ENCODE measurements around the gene BBS9. TPM values are rescaled to one million over a fixed set of nuclear protein-coding genes. Genes with fewer than 3 reads are reported as not detected.

Gene BBS9
- 21.1 TPM for total RNA-seq (ENCODE audit: unreplicated experiment)
- long read RNA-seq, partial matches to known transcripts, result 1 of 4 reads
- long read RNA-seq, other reads (novel, unspliced or antisense), result 3 of 4 reads

DNA sequence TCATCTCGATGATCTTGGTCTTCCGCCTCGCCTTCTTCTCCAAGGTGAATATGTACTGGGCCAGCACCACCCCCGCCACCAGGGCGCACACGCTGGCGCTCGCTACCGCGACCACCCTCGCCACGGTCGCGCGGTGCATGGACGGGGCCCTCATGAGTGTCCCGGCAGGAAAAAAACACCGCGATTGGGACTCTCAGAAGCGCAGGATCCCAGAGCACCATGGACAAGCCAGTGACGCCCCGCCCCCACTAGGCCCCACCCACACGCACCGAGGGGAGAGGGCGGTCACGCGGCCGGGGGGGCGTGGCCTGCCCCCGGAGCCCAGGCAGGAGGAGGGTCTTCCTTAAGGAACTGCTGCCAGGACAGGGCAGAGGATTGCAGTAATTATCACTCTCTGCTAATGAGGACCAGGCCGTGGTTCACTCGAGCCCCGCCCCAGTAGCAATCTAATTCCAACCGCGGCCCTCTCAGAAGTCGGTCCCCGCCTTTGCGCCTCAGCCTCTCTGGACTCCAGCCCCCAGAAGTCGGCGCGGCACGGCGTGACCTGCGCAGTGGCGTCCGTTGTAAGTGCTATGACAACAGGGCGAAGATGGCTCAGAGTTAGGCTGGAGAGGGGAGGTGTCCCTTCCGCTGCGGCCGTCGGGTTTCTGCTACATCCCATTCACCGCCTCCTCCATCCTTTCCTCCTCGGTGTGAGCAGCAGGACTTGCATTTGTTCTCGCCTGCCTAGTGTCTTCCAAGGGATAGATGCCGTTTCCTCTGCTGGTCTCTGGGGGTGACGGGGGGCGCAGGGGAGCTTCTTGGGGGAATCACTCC, at the start of gene BBS9:
TSS of gene BBS9 (plus strand) at position 575 of the 816 bp plus-strand sequence. CDS start 16,689 bp downstream, outside the sequence.
- peak within 1 kb of the TSS; percentile 60 for H3K27ac Mint-ChIP-seq (ENCODE audit: unreplicated experiment)
- peak; percentile 97 for DNase-seq
- no peaks in the 10 kb centered on the region for H3K9me3 Mint-ChIP-seq (ENCODE audit: unreplicated experiment)
- no peaks in the 10 kb centered on the region for H3K36me3 Mint-ChIP-seq (ENCODE audit: unreplicated experiment)
- TF ChIP-seq, protein P1, sequence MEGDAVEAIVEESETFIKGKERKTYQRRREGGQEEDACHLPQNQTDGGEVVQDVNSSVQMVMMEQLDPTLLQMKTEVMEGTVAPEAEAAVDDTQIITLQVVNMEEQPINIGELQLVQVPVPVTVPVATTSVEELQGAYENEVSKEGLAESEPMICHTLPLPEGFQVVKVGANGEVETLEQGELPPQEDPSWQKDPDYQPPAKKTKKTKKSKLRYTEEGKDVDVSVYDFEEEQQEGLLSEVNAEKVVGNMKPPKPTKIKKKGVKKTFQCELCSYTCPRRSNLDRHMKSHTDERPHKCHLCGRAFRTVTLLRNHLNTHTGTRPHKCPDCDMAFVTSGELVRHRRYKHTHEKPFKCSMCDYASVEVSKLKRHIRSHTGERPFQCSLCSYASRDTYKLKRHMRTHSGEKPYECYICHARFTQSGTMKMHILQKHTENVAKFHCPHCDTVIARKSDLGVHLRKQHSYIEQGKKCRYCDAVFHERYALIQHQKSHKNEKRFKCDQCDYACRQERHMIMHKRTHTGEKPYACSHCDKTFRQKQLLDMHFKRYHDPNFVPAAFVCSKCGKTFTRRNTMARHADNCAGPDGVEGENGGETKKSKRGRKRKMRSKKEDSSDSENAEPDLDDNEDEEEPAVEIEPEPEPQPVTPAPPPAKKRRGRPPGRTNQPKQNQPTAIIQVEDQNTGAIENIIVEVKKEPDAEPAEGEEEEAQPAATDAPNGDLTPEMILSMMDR (IDR thresholded peaks at IDR 0.05; ENCODE audit: partially characterized antibody, unreplicated experiment), result no peak
- H3K4me3 Mint-ChIP-seq (ENCODE audit: unreplicated experiment), result peak within 1 kb of the TSS; percentile 95
- H3K27me3 Mint-ChIP-seq (ENCODE audit: unreplicated experiment), result no peaks in the 10 kb centered on the region
- peaks cover 4% of the 10 kb centered on the region for H3K4me1 Mint-ChIP-seq (ENCODE audit: low read depth, unreplicated experiment)

DNA sequence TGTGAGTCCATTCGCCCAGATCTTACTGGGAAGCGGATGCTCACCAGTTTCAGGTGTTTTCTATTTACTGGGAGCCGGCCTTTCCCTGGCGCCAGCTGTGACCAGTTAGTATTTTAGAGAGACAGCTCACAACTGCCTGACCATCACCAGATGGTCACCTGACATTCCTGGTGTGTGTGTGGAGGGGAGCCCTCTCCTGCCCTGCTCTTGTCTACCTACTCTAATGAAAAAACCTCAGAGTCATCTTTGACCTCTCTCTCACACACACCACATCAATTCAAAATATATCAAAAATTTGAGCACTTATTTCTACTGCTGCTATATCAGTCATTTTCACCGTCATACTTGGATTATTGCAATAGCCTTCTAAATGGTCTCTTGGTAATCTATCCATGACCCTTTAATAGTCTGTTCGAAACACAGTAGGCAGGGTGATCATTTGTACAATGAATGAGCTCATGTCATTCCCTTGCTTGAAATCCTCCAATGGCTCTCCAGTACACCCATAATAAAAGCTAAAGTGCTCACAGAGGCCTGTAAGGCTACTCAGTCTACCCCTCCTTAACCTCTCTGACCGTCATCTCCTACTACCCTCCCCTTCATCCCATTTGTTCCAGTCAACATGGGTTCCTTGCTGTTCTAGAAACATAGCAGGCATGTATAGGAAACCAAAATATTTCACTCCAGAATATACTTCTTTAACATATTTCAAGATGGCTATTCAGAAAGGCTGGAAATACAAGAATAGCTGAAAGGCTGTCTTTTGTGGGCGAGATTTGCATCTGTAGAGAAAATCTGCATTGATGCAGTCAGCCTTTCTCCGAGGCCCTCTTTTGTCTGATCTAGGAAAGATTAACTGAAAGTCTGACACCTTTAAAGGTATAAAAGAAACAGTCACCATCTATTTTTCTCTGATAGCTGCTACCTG, 49.3 kb upstream of the BBS9 start:
- no peaks in the 10 kb centered on the region for H3K9me3 Mint-ChIP-seq (ENCODE audit: unreplicated experiment)
- no peaks in the 10 kb centered on the region for H3K36me3 Mint-ChIP-seq (ENCODE audit: unreplicated experiment)
- no peak overlapping the region for H3K4me3 Mint-ChIP-seq (ENCODE audit: unreplicated experiment)
- TF ChIP-seq, protein P1 (IDR thresholded peaks at IDR 0.05; ENCODE audit: partially characterized antibody, unreplicated experiment), result no peak
- H3K27ac Mint-ChIP-seq (ENCODE audit: unreplicated experiment), result no peak overlapping the region
- peaks cover 2% of the 10 kb centered on the region for H3K4me1 Mint-ChIP-seq (ENCODE audit: low read depth, unreplicated experiment)
- no peak for DNase-seq
- no peaks in the 10 kb centered on the region for H3K27me3 Mint-ChIP-seq (ENCODE audit: unreplicated experiment)

DNA sequence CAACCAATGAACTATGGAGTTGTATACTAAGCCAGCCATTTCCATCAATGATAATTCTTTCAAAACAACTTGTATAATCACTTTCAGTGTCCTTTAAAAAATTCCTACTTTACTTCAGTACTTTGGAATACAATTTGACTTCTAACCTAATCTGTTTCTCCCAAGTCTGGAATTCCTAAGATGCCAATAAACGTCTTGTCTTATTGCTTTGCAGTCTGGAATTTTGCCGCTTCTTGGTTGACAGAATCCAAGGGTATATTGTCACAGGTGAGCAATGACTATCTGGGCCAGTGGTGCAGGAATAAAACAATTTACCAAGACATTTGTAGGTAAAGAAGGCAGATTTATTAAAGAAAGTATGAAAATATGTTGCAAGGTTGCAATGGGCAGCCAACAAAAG, 42.0 kb upstream of the BBS9 start:
- Mint-ChIP-seq H3K9me3 (ENCODE audit: unreplicated experiment) (no peaks in the 10 kb centered on the region), H3K4me3 (ENCODE audit: unreplicated experiment) (no peak overlapping the region), H3K27ac (ENCODE audit: unreplicated experiment) (no peak overlapping the region), H3K27me3 (ENCODE audit: unreplicated experiment) (no peaks in the 10 kb centered on the region), H3K4me1 (ENCODE audit: low read depth, unreplicated experiment) (no peaks in the 10 kb centered on the region), H3K36me3 (ENCODE audit: unreplicated experiment) (no peaks in the 10 kb centered on the region)
- no peak for DNase-seq
- TF ChIP-seq, protein P1 (IDR thresholded peaks at IDR 0.05; ENCODE audit: partially characterized antibody, unreplicated experiment), result no peak

DNA sequence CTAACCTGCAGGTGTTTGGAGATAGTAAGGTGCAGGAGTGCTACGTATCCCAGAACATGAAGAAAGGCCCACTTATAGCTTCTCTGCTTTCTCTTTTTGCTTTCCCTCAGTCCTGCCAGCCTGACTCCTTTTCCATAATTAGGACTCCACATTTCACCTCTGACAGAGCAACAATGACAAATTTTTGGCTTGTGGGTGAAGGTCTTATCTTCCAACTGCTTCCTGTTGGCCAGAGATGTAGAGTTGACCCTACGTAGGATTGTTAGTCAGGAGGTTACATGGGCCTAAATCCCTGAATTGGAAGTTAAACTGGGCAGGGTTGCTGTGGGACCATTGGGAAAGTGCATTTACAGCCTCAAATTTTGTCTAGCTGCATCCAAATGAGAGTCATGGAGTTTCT, 41.5 kb upstream of the BBS9 start:
- H3K36me3 Mint-ChIP-seq (ENCODE audit: unreplicated experiment), result no peaks in the 10 kb centered on the region
- H3K27ac Mint-ChIP-seq (ENCODE audit: unreplicated experiment), result no peak overlapping the region
- no peak for DNase-seq
- TF ChIP-seq, protein P1 (IDR thresholded peaks at IDR 0.05; ENCODE audit: partially characterized antibody, unreplicated experiment), result no peak
- peaks cover 2% of the 10 kb centered on the region for H3K9me3 Mint-ChIP-seq (ENCODE audit: unreplicated experiment)
- H3K4me1 Mint-ChIP-seq (ENCODE audit: low read depth, unreplicated experiment), result no peaks in the 10 kb centered on the region
- H3K4me3 Mint-ChIP-seq (ENCODE audit: unreplicated experiment), result no peak overlapping the region
- H3K27me3 Mint-ChIP-seq (ENCODE audit: unreplicated experiment), result no peaks in the 10 kb centered on the region

All from glutamatergic neuron (in vitro differentiated cells).